ENCODE data around the gene ZBTB24.

Gene ZBTB24

GRCh38 chr6:109514946-109515345 is 31.9 kb upstream of the ZBTB24 start:
- Histone ChIP-seq H3K27ac (ENCODE audit: insufficient read depth, low read depth, low read length, poor library complexity, severe bottlenecking) (no peak overlapping the region), H3K36me3 (ENCODE audit: control insufficient read depth, insufficient read depth, low read length) (no peaks in the 10 kb centered on the region), H3K27me3 (ENCODE audit: control insufficient read depth, insufficient read depth, low read length, poor library complexity, severe bottlenecking) (no peaks in the 10 kb centered on the region), H3K9me3 (ENCODE audit: control insufficient read depth, low read length) (no peaks in the 10 kb centered on the region), H3K4me3 (ENCODE audit: insufficient read depth, low read depth, low read length) (no peak overlapping the region), H3K4me1 (ENCODE audit: control insufficient read depth, insufficient read depth, low read length) (peaks cover 10% of the 10 kb centered on the region)
- WGBS, 2 experiments = 96% methylated on average over 2 to 3 of the region's 3 CpGs

DNA sequence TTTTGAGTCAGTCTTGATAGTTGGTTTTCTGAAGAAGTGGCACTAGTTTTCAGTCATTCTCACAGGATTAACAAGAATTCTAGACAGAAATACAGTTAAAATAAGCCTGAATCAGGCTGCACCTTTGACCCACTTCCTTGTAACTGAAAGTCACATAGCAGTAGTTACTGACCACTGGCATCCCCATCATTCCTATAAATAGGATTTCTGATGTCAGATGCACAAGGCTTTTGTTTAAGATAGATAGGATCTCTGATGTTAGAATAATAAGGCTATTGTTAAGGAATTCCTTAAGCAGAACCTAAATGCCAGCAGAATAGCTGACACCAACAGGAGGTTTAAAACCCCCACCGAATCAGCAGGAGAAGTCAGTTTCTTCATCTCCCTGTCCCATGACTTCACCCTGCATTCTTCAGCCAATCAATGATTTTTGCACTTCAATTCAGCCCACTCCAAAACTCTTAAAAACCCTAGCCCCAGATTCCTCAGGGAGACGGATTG is 30.6 kb upstream of the ZBTB24 start:
- H3K36me3 ChIP-seq (ENCODE audit: control insufficient read depth, insufficient read depth, low read length) = no peaks in the 10 kb centered on the region
- no peaks in the 10 kb centered on the region for H3K9me3 ChIP-seq (ENCODE audit: control insufficient read depth, low read length)
- peaks cover 10% of the 10 kb centered on the region for H3K4me1 ChIP-seq (ENCODE audit: control insufficient read depth, insufficient read depth, low read length)
- H3K27me3 ChIP-seq (ENCODE audit: control insufficient read depth, insufficient read depth, low read length, poor library complexity, severe bottlenecking) = no peaks in the 10 kb centered on the region
- H3K27ac ChIP-seq (ENCODE audit: insufficient read depth, low read depth, low read length, poor library complexity, severe bottlenecking) = peak overlapping the region; percentile 72
- 1 to 5% methylated on average over 2 of the region's 2 CpGs for WGBS, 2 experiments
- no peak overlapping the region for H3K4me3 ChIP-seq (ENCODE audit: insufficient read depth, low read depth, low read length)

DNA sequence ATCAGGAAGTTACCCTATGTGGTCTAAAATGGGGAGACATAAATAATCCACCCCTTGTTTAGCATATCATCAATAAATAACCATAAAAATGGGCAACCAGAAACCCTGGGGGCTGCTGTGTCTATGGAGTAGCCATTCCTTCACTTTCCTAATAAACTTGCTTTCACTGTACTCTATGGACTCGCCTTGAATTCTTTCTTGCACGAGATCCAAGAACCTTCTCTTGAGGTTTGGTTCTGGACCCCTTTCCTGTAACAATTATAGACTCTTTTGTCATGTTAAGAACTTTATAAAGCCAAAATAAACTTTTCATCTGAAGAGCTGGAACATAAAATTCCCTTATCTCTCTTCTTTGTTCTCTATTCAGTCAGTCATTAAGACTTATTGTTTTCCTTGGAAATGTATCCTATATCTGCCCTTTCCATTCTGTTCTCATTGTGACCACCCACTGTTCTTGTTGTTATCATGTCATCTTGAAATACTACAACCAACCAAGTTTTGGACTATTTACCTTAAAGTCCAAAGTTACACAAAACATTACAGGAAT is 29.3 kb upstream of the ZBTB24 start:
- H3K36me3 ChIP-seq (ENCODE audit: control insufficient read depth, insufficient read depth, low read length) = no peaks in the 10 kb centered on the region
- no peaks in the 10 kb centered on the region for H3K9me3 ChIP-seq (ENCODE audit: control insufficient read depth, low read length)
- WGBS, 2 experiments = 90 to 92% methylated on average over 2 of the region's 2 CpGs
- H3K27ac ChIP-seq (ENCODE audit: insufficient read depth, low read depth, low read length, poor library complexity, severe bottlenecking) = no peak overlapping the region
- no peak overlapping the region for H3K4me3 ChIP-seq (ENCODE audit: insufficient read depth, low read depth, low read length)
- H3K4me1 ChIP-seq (ENCODE audit: control insufficient read depth, insufficient read depth, low read length) = peaks cover 10% of the 10 kb centered on the region
- H3K27me3 ChIP-seq (ENCODE audit: control insufficient read depth, insufficient read depth, low read length, poor library complexity, severe bottlenecking) = no peaks in the 10 kb centered on the region

DNA sequence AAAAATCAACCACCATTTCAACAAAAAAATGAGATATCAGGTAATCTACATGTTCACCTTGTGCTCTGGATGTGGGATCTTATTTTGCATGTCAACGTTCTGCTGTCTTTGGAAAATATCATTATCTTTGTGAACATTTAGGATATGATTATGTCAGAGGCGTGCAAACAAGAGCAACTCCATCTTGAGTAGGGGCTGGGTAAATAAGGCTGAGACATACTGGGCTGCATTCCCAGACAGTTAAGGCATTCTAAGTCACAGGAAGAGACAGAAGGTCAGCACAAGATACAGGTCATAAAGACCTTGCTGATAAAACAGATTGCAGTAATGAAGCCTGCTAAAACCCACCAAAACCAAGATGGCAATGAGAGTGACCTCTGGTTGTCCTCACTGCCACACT is 28.8 kb upstream of the ZBTB24 start:
- no peaks in the 10 kb centered on the region for H3K9me3 ChIP-seq (ENCODE audit: control insufficient read depth, low read length)
- no peaks in the 10 kb centered on the region for H3K27me3 ChIP-seq (ENCODE audit: control insufficient read depth, insufficient read depth, low read length, poor library complexity, severe bottlenecking)
- no peak overlapping the region for H3K27ac ChIP-seq (ENCODE audit: insufficient read depth, low read depth, low read length, poor library complexity, severe bottlenecking)
- no peaks in the 10 kb centered on the region for H3K36me3 ChIP-seq (ENCODE audit: control insufficient read depth, insufficient read depth, low read length)
- H3K4me3 ChIP-seq (ENCODE audit: insufficient read depth, low read depth, low read length) = no peak overlapping the region
- peaks cover 10% of the 10 kb centered on the region for H3K4me1 ChIP-seq (ENCODE audit: control insufficient read depth, insufficient read depth, low read length)
- WGBS, 2 experiments = 92 to 98% methylated on average over 2 of the region's 2 CpGs

GRCh38 chr6:109510358-109510757 is 27.3 kb upstream of the ZBTB24 start:
- Histone ChIP-seq H3K9me3 (ENCODE audit: control insufficient read depth, low read length) (no peaks in the 10 kb centered on the region), H3K4me3 (ENCODE audit: insufficient read depth, low read depth, low read length) (no peak overlapping the region), H3K36me3 (ENCODE audit: control insufficient read depth, insufficient read depth, low read length) (no peaks in the 10 kb centered on the region), H3K27me3 (ENCODE audit: control insufficient read depth, insufficient read depth, low read length, poor library complexity, severe bottlenecking) (no peaks in the 10 kb centered on the region), H3K27ac (ENCODE audit: insufficient read depth, low read depth, low read length, poor library complexity, severe bottlenecking) (no peak overlapping the region), H3K4me1 (ENCODE audit: control insufficient read depth, insufficient read depth, low read length) (peaks cover 10% of the 10 kb centered on the region)
- WGBS, 2 experiments = 88 to 92% methylated on average over 1 of the region's 1 CpG

GRCh38 chr6:109508166-109508860 is 25.3 kb upstream of the ZBTB24 start:
- no peaks in the 10 kb centered on the region for H3K9me3 ChIP-seq (ENCODE audit: control insufficient read depth, low read length)
- H3K36me3 ChIP-seq (ENCODE audit: control insufficient read depth, insufficient read depth, low read length) = no peaks in the 10 kb centered on the region
- no peak overlapping the region for H3K4me3 ChIP-seq (ENCODE audit: insufficient read depth, low read depth, low read length)
- H3K4me1 ChIP-seq (ENCODE audit: control insufficient read depth, insufficient read depth, low read length) = peaks cover 5% of the 10 kb centered on the region
- peak overlapping the region; percentile 32 for H3K27ac ChIP-seq (ENCODE audit: insufficient read depth, low read depth, low read length, poor library complexity, severe bottlenecking)
- H3K27me3 ChIP-seq (ENCODE audit: control insufficient read depth, insufficient read depth, low read length, poor library complexity, severe bottlenecking) = no peaks in the 10 kb centered on the region
- 53 to 64% methylated on average over 4 of the region's 4 CpGs for WGBS, 2 experiments

GRCh38 chr6:109507490-109508072 is 24.6 kb upstream of the ZBTB24 start:
- 90 to 91% methylated on average over 4 of the region's 4 CpGs for WGBS, 2 experiments
- Histone ChIP-seq H3K9me3 (ENCODE audit: control insufficient read depth, low read length) (no peaks in the 10 kb centered on the region), H3K36me3 (ENCODE audit: control insufficient read depth, insufficient read depth, low read length) (no peaks in the 10 kb centered on the region), H3K27ac (ENCODE audit: insufficient read depth, low read depth, low read length, poor library complexity, severe bottlenecking) (peak overlapping the region; percentile 32), H3K4me1 (ENCODE audit: control insufficient read depth, insufficient read depth, low read length) (peaks cover 3% of the 10 kb centered on the region), H3K4me3 (ENCODE audit: insufficient read depth, low read depth, low read length) (no peak overlapping the region), H3K27me3 (ENCODE audit: control insufficient read depth, insufficient read depth, low read length, poor library complexity, severe bottlenecking) (no peaks in the 10 kb centered on the region)

DNA sequence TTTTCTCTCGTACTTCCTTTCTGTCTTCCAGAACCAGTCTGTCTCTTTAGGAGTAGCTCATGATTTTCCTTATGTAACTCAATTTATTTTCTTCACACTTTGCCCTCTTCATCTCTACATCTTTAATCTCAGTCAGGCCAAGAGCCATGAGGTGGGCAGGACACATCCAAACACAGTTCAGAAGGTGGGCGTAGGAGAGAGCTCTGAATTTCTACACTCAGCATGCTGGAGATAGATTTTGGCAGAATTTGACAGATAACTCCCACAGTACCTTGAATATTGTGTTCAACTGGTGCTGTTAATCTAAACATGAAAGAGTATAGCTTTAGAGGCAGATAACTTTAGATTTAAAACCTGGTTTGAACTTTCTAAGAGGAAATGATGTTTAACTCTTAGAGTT is 23.8 kb upstream of the ZBTB24 start:
- H3K4me3 ChIP-seq (ENCODE audit: insufficient read depth, low read depth, low read length) = no peak overlapping the region
- H3K4me1 ChIP-seq (ENCODE audit: control insufficient read depth, insufficient read depth, low read length) = peaks cover 3% of the 10 kb centered on the region
- no peaks in the 10 kb centered on the region for H3K9me3 ChIP-seq (ENCODE audit: control insufficient read depth, low read length)
- no peak overlapping the region for H3K27ac ChIP-seq (ENCODE audit: insufficient read depth, low read depth, low read length, poor library complexity, severe bottlenecking)
- no peaks in the 10 kb centered on the region for H3K27me3 ChIP-seq (ENCODE audit: control insufficient read depth, insufficient read depth, low read length, poor library complexity, severe bottlenecking)
- H3K36me3 ChIP-seq (ENCODE audit: control insufficient read depth, insufficient read depth, low read length) = no peaks in the 10 kb centered on the region
- 94 to 98% methylated on average over 2 of the region's 2 CpGs for WGBS, 2 experiments

- Histone ChIP-seq H3K4me1 (ENCODE audit: control insufficient read depth, insufficient read depth, low read length) (peaks cover 3% of the 10 kb centered on the region), H3K4me3 (ENCODE audit: insufficient read depth, low read depth, low read length) (no peak overlapping the region), H3K27me3 (ENCODE audit: control insufficient read depth, insufficient read depth, low read length, poor library complexity, severe bottlenecking) (no peaks in the 10 kb centered on the region), H3K27ac (ENCODE audit: insufficient read depth, low read depth, low read length, poor library complexity, severe bottlenecking) (no peak overlapping the region), H3K36me3 (ENCODE audit: control insufficient read depth, insufficient read depth, low read length) (no peaks in the 10 kb centered on the region), H3K9me3 (ENCODE audit: control insufficient read depth, low read length) (no peaks in the 10 kb centered on the region)
- WGBS, 2 experiments = 92 to 100% methylated on average over 2 of the region's 2 CpGs
Observed at GRCh38 chr6:109506314-109506713, 23.3 kb upstream of the ZBTB24 start.

DNA sequence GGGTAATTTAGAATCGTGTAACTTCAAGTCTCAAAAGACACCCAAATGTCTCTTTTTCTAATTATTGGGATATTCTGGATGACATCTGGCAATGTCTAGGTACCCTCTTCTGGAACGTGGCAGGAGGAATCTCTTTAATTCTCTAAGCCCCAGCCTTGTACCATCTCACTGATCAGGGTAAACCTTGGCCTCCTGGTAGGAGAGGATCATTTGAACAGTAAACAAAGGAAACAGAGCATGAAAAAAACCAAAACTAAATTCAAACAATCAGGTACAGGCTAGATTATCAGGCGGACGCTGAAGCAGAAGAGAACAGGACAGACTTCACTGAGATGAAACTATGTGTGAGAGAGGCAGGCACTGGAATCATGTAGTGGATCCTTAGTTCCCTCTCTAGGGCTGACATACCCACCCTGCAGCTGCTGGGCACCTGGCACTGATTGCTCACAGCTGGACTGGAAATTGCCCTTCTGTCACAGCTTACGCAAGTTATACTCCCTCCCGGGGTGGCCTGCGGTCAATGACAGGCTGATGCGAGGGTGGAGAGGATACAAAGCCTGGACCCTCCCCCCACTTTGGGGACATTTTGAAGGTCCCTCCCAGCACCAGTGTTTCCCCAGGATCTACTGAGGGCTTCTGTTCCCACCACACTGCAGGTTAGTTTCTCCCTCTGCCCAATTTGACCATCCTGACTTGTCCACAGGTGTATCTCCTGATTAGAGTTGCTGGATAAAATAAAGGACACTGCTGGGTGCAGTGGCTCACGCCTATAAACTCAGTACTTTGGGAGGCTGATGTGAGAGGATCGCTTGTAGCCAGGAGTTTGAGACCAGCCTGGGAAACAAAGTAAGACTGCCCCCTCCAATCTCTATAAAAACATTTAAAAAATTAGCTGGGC is 20.6 kb upstream of the ZBTB24 start:
- Histone ChIP-seq H3K4me1 (ENCODE audit: control insufficient read depth, insufficient read depth, low read length) (peaks cover 3% of the 10 kb centered on the region), H3K27me3 (ENCODE audit: control insufficient read depth, insufficient read depth, low read length, poor library complexity, severe bottlenecking) (no peaks in the 10 kb centered on the region), H3K9me3 (ENCODE audit: control insufficient read depth, low read length) (no peaks in the 10 kb centered on the region), H3K4me3 (ENCODE audit: insufficient read depth, low read depth, low read length) (no peak overlapping the region), H3K27ac (ENCODE audit: insufficient read depth, low read depth, low read length, poor library complexity, severe bottlenecking) (no peak overlapping the region), H3K36me3 (ENCODE audit: control insufficient read depth, insufficient read depth, low read length) (no peaks in the 10 kb centered on the region)
- WGBS, 2 experiments = 82 to 85% methylated on average over 10 of the region's 10 CpGs

Data from ectodermal cell (in vitro differentiated cells).